Skeletal muscle cell (primary cell): ENCODE results near the gene LCA5L.

Experiments
- DNase-seq: peaks from one replicate; pipeline ENCODE4 v3.0.0-alpha.2; 2010; ENCODE audit warnings: low read depth
- H3K4me3 ChIP-seq: 2 replicates; pipeline ENCODE4 v1.5.1; 2011; ENCODE audit warnings: low read depth, mild to moderate bottlenecking, control low read depth, low read length, moderate library complexity

LCA5L gene

GRCh38 chr21:39364949-39365348, 80.6 kb downstream of the LCA5L start:
- DNase-seq: no peak
- H3K4me3 ChIP-seq: no peak overlapping the region

DNA sequence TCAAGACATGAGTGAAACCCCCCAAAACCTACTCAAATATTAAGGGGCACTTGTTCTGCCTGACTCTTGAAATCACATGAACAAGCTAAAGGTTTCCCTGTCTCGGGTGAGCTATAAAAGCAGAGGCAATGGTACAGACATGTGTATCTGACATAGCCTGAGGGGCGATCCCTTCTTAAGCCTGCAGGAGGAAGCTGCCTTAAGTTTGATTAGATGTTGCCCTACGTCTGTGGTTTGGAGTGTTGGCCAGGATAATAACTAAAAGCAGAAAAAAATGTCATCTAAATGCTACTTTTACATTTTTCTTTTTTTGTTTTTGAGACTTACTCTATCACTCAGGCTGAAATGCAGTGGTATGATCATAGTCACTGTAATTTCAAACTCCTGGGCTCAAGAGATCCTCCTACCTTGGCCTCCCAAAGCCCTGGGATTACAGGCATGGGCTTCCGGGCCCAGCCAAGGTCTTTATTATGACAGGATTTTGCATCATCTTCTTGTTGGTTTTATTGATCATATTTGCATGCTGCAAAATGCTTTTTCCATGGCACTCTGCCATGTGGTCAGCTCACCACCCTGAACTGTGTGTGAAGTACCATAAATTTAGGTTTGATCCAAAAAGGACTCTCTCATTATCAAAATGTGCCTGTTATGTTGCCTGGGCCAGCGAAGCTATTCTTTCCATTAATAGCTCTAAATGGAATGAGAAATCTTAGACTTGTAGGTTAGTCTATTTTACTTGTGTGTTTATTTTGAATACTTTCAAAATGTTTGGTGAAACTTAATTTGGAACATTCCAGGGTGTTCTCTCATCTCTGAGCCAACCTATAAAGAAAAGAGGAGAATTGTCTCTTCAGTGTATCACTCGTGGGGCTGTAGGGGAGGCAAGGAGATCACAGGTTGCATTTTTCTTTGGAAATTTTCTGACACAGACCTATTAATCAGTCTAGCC, 81.7 kb downstream of the LCA5L start:
- DNase-seq: no peak
- H3K4me3 ChIP-seq: no peak overlapping the region

DNA sequence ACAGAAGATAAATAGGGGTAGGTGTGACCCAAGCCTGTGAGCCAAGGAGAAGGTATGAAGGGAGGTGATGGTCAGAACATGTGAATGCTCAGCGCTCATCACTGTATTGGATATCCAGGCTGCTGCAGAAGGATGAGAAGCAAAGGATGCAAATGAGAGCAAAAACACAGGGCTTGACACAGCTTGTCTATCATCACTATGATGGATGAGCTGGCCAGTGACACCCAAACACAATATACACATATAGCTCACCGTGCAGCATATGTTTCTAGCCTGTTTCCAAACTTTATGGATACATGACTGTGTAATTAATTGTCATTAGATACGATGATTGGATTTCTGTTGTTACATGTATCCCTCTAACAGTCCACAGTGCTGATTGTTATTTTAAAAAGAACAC, 82.8 kb downstream of the LCA5L start:
- H3K4me3 ChIP-seq: no peak overlapping the region
- no peak for DNase-seq

DNA sequence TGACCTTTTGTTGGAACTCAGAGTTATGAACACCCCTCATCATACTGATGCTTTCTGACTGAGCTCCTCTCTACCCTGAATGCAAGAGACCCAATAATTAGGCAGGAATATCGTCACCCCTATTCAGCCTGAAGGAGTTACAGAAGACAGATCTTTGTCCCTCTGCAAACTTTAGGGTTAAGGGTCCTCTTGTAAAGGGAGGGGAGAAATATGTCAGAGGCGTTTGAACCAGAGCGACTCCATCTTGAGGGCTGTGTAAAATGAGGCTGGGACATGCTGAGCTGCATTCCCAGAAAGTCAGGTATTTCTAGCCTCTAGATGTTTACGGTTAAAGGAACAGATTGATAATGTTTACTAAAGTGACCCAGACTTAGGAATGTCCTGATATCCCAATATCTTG, 86.2 kb downstream of the LCA5L start:
- H3K4me3 ChIP-seq: no peak overlapping the region
- no peak for DNase-seq
